GM21423 (cell line): ENCODE data around the gene NRCAM.
A peak's percentile ranks its signal among the peaks of the same experiment; 100 is the strongest.
"Not testable (repeated sequence)": the region's sequence is repeated elsewhere in the genome, so short reads cannot be mapped to it uniquely, and the experiment has no call there.

ENCODE experiments used
- ATAC-seq: cut with Tn5 transposase; IDR thresholded peaks from one replicate; pipeline ENCODE4 v1.9.1; 2021; ENCODE audit warnings: mild to moderate bottlenecking, moderate library complexity; ENCODE audit not compliant: unreplicated experiment

Gene NRCAM

DNA sequence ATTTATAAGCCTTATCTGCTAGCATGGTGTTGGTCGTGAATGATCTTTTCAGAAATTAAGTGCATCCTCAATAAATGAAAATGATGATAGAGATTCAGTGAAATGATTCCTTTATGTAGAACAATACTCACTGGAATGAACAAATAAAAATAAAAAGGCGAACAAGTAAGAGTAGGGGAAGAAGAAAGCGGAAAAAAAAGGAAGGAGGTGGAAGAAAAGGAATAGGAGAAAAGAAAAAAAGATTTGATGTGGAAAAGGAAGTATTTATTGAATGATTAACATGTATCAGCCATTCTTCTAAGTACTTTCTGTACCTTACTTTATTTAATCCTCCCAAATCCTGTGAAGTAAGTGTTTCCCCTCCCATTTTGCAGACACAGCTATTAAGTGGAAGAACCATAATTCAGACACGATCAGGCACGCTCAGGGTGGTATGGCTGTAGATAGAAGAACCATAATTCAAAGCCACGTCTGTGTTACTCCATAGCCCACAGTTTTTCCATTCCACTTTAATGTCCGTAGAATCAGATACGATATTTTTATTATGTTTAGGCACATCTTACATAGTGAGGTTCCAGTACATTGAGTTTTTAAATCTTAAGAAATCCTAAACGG, 169.8 kb downstream of the NRCAM start:
- ATAC-seq, result no peak

- ATAC-seq, result no peak
Observed at GRCh38 chr7:108285778-108286177, 170.5 kb downstream of the NRCAM start.

- ATAC-seq, result peak; percentile 4
Observed at GRCh38 chr7:108285003-108285368, 171.2 kb downstream of the NRCAM start.

- ATAC-seq, result peak; percentile 82
Observed at GRCh38 chr7:108284349-108285002, 171.8 kb downstream of the NRCAM start.

DNA sequence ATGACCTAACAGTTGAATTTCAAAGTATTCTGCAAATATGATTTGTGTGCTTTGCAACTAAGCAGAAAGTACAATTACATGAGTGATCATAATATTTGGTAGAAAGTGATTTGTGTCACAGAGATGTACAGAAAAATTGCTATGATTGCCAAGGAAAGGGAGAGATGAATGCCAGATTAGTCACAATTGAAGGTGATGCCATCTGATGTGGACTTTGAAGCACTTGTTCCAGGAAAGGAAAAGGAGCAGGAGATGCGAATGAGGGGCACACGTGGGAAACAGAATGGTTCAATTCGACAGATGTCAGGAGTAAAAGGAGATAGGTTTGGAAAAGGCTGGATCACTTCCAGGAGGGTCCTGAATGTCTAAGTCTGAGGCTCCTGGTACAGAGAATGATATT, 173.0 kb downstream of the NRCAM start:
- no peak for ATAC-seq

DNA sequence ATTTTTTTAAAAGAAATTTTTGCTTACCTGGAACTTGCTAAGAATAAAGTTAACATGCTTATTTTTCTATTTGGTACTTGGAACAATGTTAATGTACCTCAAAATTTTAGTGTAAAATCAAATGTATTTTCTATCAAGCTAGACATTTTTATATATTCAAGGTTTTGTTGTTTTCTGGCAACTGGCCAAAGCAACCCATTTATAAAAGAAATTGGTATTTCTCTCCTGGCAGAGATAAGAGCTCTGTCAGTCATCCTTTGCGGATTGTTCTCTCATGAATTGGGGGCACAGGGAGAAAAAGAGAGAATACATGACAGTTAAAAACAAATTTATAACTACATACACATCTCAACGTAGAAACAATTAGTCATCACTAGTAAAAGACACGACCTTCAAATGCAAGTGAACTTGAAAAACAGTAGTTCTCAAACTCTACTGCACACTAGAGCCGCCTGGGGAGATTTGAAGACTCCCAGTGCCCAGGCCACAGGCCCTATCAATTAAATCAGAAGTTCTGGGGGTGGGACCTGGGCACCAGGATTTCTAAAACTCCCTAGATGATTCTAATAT, 173.7 kb downstream of the NRCAM start:
- no peak for ATAC-seq

GRCh38 chr7:108280136-108280535, 176.1 kb downstream of the NRCAM start:
- no peak for ATAC-seq

GRCh38 chr7:108278776-108279175, 177.5 kb downstream of the NRCAM start:
- no peak for ATAC-seq

DNA sequence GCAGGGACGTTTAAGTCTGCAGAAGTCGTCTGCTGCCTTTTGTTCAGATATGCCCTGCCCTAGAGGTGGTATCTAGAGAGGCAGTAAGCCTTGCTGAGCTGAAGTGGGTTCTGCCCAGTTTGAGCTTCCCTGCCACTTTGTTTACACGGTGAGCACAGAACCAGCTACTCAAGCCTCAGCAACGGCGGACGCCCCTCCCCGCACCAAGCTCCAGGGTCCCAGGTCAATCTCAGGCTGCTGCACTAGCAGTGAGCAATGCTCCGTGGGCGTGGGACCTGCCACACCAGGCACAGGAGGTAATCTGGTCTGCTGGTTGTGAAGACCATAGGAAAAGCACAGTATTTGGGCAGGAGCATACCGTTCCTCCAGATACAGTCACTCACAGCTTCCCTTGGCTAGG, 178.0 kb downstream of the NRCAM start:
- ATAC-seq, result no peak

GRCh38 chr7:108274447-108274846, 181.8 kb downstream of the NRCAM start:
- ATAC-seq, result not testable (repeated sequence)

- not testable (repeated sequence) for ATAC-seq
Observed at GRCh38 chr7:108272891-108273290, 183.3 kb downstream of the NRCAM start.

- peak; percentile 91 for ATAC-seq
Observed at GRCh38 chr7:108270385-108271015, 185.7 kb downstream of the NRCAM start.

- no peak for ATAC-seq
Observed at GRCh38 chr7:108268200-108268820, 187.9 kb downstream of the NRCAM start.

GRCh38 chr7:108267615-108268014, 188.6 kb downstream of the NRCAM start:
- no peak for ATAC-seq

GRCh38 chr7:108266491-108266890, 189.7 kb downstream of the NRCAM start:
- no peak for ATAC-seq

GRCh38 chr7:108266035-108266434, 190.2 kb downstream of the NRCAM start:
- ATAC-seq, result no peak

GRCh38 chr7:108265007-108265406, 191.2 kb downstream of the NRCAM start:
- ATAC-seq, result no peak

DNA sequence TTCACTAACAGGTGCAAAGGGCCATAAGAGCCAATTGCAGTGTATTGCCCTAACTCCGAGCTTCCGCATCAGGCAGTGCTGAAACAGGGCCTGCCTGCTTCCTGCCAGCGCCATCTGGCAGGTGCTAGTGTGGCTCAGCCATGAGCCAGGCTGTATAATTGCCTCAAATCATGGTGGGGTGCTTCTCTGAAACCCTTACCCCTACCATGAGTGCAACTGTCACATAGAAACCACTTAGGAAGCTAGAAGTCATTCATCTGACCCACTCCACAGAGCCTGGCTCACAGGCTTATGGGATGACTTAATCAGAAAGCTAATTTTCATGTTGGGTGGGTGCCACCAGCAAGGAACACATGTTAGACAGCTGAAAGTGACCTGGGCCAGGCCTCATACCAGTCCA, 192.8 kb downstream of the NRCAM start:
- ATAC-seq, result peak; percentile 77

DNA sequence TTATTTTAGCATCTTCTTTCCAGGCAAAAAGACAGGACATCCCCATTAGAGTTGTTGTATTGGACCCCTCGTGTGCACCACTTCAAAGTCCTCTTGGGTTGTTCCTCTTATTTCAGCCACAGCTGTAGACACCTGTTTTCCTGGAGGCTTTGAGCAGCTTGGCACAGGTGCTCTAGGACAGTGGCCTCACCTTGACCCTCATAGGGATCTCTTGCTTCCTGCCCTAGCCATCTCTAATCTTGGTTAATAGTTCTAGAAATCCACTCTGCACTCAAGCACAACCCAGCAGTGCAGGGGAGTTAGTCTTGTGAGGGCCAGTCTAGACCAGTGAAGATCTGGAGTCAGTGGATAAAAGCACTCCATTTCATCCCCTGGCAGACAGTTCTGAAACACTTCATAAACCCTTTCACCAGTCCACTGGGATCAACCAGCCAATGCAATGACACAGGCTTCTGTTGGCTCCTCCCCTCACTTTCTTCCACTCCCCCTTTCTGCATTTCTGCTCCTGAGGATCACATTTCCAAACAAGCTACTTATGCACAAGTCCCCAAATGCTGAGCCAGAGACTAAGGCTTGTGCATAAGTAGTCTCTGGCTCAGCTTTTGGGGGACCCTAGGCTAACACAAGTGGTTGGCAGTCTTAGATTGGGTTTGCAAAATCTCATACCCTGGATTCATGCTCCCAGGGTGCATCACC, 194.5 kb downstream of the NRCAM start:
- no peak for ATAC-seq

- not testable (repeated sequence) for ATAC-seq
Observed at GRCh38 chr7:108259447-108259846, 196.8 kb downstream of the NRCAM start.

GRCh38 chr7:108257954-108258353, 198.3 kb downstream of the NRCAM start:
- no peak for ATAC-seq
